GM18867 (cell line): ENCODE data around the gene MAB21L3.

Experiments
- ATAC-seq: cut with Tn5 transposase; IDR thresholded peaks from one replicate; pipeline ENCODE4 v1.9.1; 2021; ENCODE audit warnings: mild to moderate bottlenecking, moderate library complexity; ENCODE audit not compliant: unreplicated experiment

Gene MAB21L3

GRCh38 chr1:116164150-116164549 lies 53.0 kb downstream of the MAB21L3 start:
- ATAC-seq, result no peak

DNA sequence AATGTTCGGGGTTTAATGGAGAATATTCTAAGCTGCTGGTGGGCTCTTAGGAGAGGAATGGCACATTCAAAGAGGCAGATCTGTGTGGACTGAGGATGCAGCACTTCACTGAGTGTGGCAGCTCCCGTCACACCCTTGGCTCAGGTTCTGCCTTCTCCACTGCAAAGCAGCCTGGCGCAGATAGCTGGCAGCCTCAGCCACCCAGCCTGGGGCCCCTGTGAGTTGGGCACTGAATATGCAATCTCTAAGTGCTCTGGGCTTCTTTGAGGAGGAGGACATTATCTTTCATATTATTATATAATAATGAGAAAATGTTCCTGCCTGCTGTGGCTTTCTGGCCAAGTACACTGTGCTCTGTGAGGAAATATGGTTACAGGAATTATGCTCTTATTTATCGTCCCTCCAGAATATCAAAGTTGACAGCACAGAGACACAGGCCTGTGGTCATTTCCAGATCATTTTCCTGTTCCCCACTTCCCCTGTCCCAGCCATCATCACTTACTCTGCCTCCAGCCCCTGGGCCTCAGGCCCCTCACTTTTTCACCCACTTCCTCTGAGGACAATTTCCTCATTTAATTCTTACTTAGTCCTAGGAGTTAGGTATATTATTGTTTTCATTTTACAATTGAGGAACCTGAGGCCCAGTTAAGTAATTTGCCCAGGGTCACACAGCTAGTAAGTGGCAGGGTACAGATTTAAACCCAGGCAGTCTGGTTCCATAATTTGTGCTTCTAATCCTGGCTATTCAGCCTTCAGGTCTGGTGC lies 53.6 kb downstream of the MAB21L3 start:
- ATAC-seq, result no peak

- no peak for ATAC-seq
These were observed 54.4 kb downstream of the MAB21L3 start for GRCh38 chr1:116165572-116165971.

- ATAC-seq, result no peak
These were observed 54.9 kb downstream of the MAB21L3 start for GRCh38 chr1:116166011-116166571.

- no peak for ATAC-seq
These were observed 55.5 kb downstream of the MAB21L3 start for GRCh38 chr1:116166655-116167054.

GRCh38 chr1:116167625-116168276 lies 56.6 kb downstream of the MAB21L3 start:
- ATAC-seq, result no peak

GRCh38 chr1:116168277-116169032 lies 57.3 kb downstream of the MAB21L3 start:
- peak; percentile 90 for ATAC-seq

- ATAC-seq, result no peak
These were observed 58.7 kb downstream of the MAB21L3 start for GRCh38 chr1:116169898-116170297.

DNA sequence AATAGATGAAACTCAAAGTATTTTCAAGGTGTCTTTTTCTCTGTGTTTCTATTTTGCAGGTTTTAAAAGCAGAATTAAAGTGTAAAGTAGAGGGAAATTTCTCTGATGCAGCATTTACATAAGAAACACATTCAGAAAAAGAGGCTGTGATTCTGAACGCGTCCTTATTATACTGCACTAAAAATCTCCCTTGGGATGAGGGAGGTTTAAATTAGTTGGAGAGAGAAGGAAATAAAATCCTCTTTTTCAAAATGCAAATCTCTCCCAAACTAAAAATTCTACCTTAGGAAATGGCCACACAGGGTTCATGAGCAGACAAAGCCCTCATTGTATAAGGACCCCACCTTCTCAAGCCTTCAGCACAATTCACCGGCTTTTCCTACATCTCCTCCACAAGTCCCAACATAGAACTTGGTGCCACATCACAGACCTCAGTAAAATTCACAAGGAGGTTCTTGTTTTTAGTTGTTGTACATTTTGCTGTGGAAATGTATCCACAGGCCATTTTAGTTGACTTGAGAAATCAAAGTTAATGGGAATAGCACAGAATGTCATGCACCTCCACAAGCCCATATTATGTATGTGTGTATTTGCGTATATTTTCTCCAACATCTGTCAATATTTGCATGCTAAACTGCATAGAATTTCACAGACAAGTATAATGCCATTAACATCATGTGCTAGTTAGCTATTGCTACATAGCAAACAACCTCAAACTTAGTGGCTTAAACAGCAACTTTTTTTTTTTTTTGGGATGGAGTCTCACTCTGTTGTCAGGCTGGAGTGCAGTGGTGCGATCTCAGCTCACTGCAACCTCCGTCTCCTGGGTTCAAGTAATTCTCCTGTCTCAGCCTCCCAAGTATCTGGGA lies 59.8 kb downstream of the MAB21L3 start:
- ATAC-seq, result no peak

DNA sequence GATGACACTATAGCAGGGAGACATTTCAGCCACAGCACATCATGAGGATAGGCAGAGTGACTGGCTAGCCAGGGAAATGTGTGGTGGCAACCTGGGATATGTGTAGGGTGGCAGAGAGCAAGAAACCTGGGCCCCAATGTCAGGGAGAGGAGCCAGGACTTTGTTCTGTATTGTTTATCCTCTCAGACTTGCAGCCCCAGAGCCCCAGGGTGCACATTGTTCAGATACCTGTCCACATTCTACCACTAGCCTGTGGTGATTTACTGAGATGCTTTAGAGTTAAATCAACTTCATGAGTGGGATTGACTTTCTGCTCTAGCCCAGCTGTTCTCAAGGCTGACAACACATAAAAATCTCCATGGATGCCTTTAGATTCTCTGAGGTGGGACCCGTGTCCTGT lies 61.5 kb downstream of the MAB21L3 start:
- no peak for ATAC-seq

DNA sequence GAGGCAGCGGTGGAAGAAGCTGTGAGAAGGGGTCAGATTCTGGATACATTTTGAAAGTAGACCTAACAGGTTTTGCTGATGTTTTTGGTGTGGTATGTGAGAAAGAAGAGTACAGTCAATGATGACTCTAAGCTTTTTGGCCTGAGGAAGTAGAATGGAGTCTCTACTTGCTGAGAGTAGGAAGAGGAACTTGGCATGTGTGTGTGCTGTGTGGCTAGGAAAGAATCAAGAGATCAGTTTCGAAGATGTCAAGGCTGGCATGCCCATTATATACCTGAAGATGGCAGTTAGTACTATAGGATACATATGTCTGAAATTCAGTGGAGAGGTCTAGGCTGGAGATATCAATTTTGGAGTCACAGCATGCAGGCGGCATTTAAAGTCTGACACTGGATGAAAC lies 64.4 kb downstream of the MAB21L3 start:
- ATAC-seq, result no peak

- no peak for ATAC-seq
These were observed 65.1 kb downstream of the MAB21L3 start for GRCh38 chr1:116176306-116176789.

- no peak for ATAC-seq
These were observed 66.7 kb downstream of the MAB21L3 start for GRCh38 chr1:116177861-116178260.

- ATAC-seq, result no peak
These were observed 67.6 kb downstream of the MAB21L3 start for GRCh38 chr1:116178837-116179236.

- no peak for ATAC-seq
These were observed 68.2 kb downstream of the MAB21L3 start for GRCh38 chr1:116179419-116179818.

- no peak for ATAC-seq
These were observed 68.8 kb downstream of the MAB21L3 start for GRCh38 chr1:116179964-116180363.

- no peak for ATAC-seq
These were observed 71.0 kb downstream of the MAB21L3 start for GRCh38 chr1:116182019-116182714.
